HCT116 (cell line): ENCODE measurements around the gene SUSD3. TPM values are rescaled to one million over a fixed set of nuclear protein-coding genes. Genes with fewer than 3 reads are reported as not detected.

Source experiments
- ATAC-seq: fragments of 200-7000 bp; cut with Tn5 transposase; 2 replicates; pipeline ENCODE4 v1.9.1; 2020; ENCODE audit warnings: mild to moderate bottlenecking, moderate library complexity
- BruUV-seq: library from RNA; stranded (reverse); fragments of 400-500 nt; replicated peaks from 2 replicates; lab custom pipeline; 2021; lab: Mats Ljungman, UMichigan
- CTCF ChIA-PET: fragments of 300-600 bp; sonication (Branson Sonifier 250); formaldehyde crosslinking; loops from one replicate; lab custom pipeline; 2021; ENCODE audit warnings: antibody characterized with exemption; lab: Charles Lee
- POLR2A ChIA-PET: fragments of 300-600, 350-600 bp; sonication (Branson Sonifier 250); formaldehyde crosslinking; loops from one replicate; lab custom pipeline; 2021; ENCODE audit warnings: antibody characterized with exemption; lab: Charles Lee
- RAD21 ChIA-PET, 2 experiments: fragments of 300-600 bp; sonication (Branson Sonifier 250); formaldehyde crosslinking; loops; one replicate each; lab custom pipeline; 2023; ENCODE audit warnings: low total read pairs in 2 of 2; ENCODE audit not compliant: uncharacterized antibody in 2 of 2, unreplicated experiment in 2 of 2, low non-redundant PET in 1 of 2; lab: Charles Lee
- DNase-seq: peaks from one replicate; pipeline ENCODE4 v3.0.0-alpha.2; 2010; ENCODE audit warnings: low read depth, low spot score
- H2AFZ ChIP-seq: fragments of 200-600 bp; shearing (Covaris generic), sonication (generic); 2 replicates; pipeline ENCODE4 v1.6.1; 2017; ENCODE audit warnings: low read depth, mixed run types, mixed read lengths, antibody characterized with exemption, low read length; ENCODE audit not compliant: poor library complexity, severe bottlenecking
- H3K27ac ChIP-seq: 2 replicates; pipeline ENCODE4 v1.5.1; 2012; ENCODE audit warnings: low read depth, low read length
- H3K27me3 ChIP-seq: fragments of 200-600 bp; sonication (generic); 2 replicates; pipeline ENCODE4 v1.6.1; 2016; ENCODE audit warnings: mixed run types, low read length, mixed read lengths; ENCODE audit not compliant: insufficient read depth
- H3K36me3 ChIP-seq, 2 experiments: fragments of 200-500 bp in 1 of 2; fragments of 200-600 bp in 1 of 2; sonication (Bioruptor generic) in 1 of 2; sonication (generic) in 1 of 2; 2 replicates each; pipeline versions ENCODE4 v1.5.1 to v1.6.1; 2014 to 2016; ENCODE audit warnings: low read length in 2 of 2, inconsistent platforms in 1 of 2, mixed read lengths in 1 of 2, mixed run types in 1 of 2; ENCODE audit not compliant: insufficient read depth in 2 of 2, control insufficient read depth in 1 of 2
- H3K4me1 ChIP-seq, 2 experiments: fragments of 200-600 bp in 1 of 2; sonication (generic) in 1 of 2; 2 replicates each; pipeline versions ENCODE4 v1.5.1 to v1.6.1; 2012 to 2017; ENCODE audit warnings: low read length in 2 of 2, inconsistent platforms in 1 of 2, mild to moderate bottlenecking in 1 of 2, mixed read lengths in 1 of 2, mixed run types in 1 of 2, moderate library complexity in 1 of 2; ENCODE audit not compliant: insufficient read depth in 2 of 2, control insufficient read depth in 1 of 2
- H3K4me2 ChIP-seq: fragments of 200-600 bp; sonication (generic); 2 replicates; pipeline ENCODE4 v1.6.1; 2017; ENCODE audit warnings: mixed run types, low read length, mixed read lengths
- H3K4me3 ChIP-seq, 2 experiments: fragments of 200-600 bp in 1 of 2; sonication (generic) in 1 of 2; replicated peaks in 1 of 2; 2 replicates each; pipeline ENCODE4 v1.5.1; 2011 to 2016; ENCODE audit warnings: low read length in 2 of 2, control low read depth in 1 of 2, low read depth in 1 of 2, mild to moderate bottlenecking in 1 of 2, mixed read lengths in 1 of 2, mixed run types in 1 of 2
- H3K79me2 ChIP-seq: fragments of 200-600 bp; sonication (generic); 2 replicates; pipeline ENCODE4 v1.6.1; 2017; ENCODE audit warnings: mild to moderate bottlenecking, mixed run types, low read length, moderate library complexity, mixed read lengths; ENCODE audit not compliant: insufficient read depth
- H3K9ac ChIP-seq: fragments of 200-600 bp; sonication (generic); 2 replicates; pipeline ENCODE4 v1.6.1; 2016; ENCODE audit warnings: low read length, mixed read lengths
- H3K9me2 ChIP-seq: fragments of 200-600 bp; sonication (generic), shearing (Covaris generic); 2 replicates; pipeline ENCODE4 v1.6.1; 2017; ENCODE audit warnings: mixed run types, mild to moderate bottlenecking, moderate library complexity; ENCODE audit not compliant: insufficient read depth
- H3K9me3 ChIP-seq, 2 experiments: fragments of 200-500 bp in 1 of 2; fragments of 200-600 bp in 1 of 2; sonication (Bioruptor generic) in 1 of 2; sonication (generic) in 1 of 2; 2 replicates each; pipeline ENCODE4 v1.6.1; 2014 to 2017; ENCODE audit warnings: low read length in 2 of 2, mixed read lengths in 2 of 2, inconsistent platforms in 1 of 2, low read depth in 1 of 2, mild to moderate bottlenecking in 1 of 2, mixed run types in 1 of 2, moderate library complexity in 1 of 2; ENCODE audit not compliant: control insufficient read depth in 1 of 2, insufficient read depth in 1 of 2
- H4K20me1 ChIP-seq: fragments of 200-600 bp; sonication (generic), shearing (Covaris generic); 2 replicates; pipeline ENCODE4 v1.6.1; 2017; ENCODE audit warnings: mixed run types, mild to moderate bottlenecking, moderate library complexity; ENCODE audit not compliant: insufficient read depth
- CBX3 ChIP-seq: IDR thresholded peaks from 2 replicates; pipeline ENCODE4 v1.6.1; 2012; ENCODE audit warnings: low read depth
- EGR1 ChIP-seq: IDR thresholded peaks from 2 replicates; pipeline ENCODE4 v1.6.1; 2012; ENCODE audit warnings: low read depth
- ELF1 ChIP-seq: IDR thresholded peaks from 2 replicates; pipeline ENCODE4 v1.6.1; 2012; ENCODE audit warnings: low read depth, borderline replicate concordance
- EZH2 ChIP-seq: fragments of 200-600 bp; sonication (generic); IDR thresholded peaks from 2 replicates; pipeline ENCODE4 v1.6.1; 2017; ENCODE audit warnings: antibody characterized with exemption, mixed run types
- EZH2phosphoT487 ChIP-seq: fragments of 200-600 bp; IDR thresholded peaks from 2 replicates; pipeline ENCODE4 v1.6.1; 2018; ENCODE audit warnings: antibody characterized with exemption, borderline replicate concordance
- FOSL1 ChIP-seq: IDR thresholded peaks from 2 replicates; pipeline ENCODE4 v1.6.1; 2012; ENCODE audit warnings: low read depth
- JUND ChIP-seq: IDR thresholded peaks from 2 replicates; pipeline ENCODE4 v1.6.1; 2012
- POLR2A ChIP-seq: IDR thresholded peaks from 2 replicates; pipeline ENCODE4 v1.7.0; 2011; ENCODE audit warnings: borderline replicate concordance; ENCODE audit not compliant: insufficient read depth, insufficient read length; ENCODE audit errors: extremely low read depth
- POLR2AphosphoS5 ChIP-seq: IDR thresholded peaks from 2 replicates; pipeline ENCODE4 v1.6.1; 2011; ENCODE audit warnings: mild to moderate bottlenecking, low read depth, low read length, moderate library complexity
- SIN3A ChIP-seq: IDR thresholded peaks from 2 replicates; pipeline ENCODE4 v1.6.1; 2012; ENCODE audit warnings: low read depth
- SP1 ChIP-seq: IDR thresholded peaks from 2 replicates; pipeline ENCODE4 v1.6.1; 2012; ENCODE audit warnings: low read depth
- SRF ChIP-seq: IDR thresholded peaks from 2 replicates; pipeline ENCODE4 v1.6.1; 2012; ENCODE audit warnings: low read depth
- TCF7L2 ChIP-seq: IDR thresholded peaks from 2 replicates; pipeline ENCODE4 v1.7.0; 2011; ENCODE audit warnings: borderline replicate concordance, inconsistent platforms; ENCODE audit not compliant: insufficient read depth, insufficient read length; ENCODE audit errors: extremely low read depth
- YY1 ChIP-seq: IDR thresholded peaks from 2 replicates; pipeline ENCODE4 v1.6.1; 2011; ENCODE audit warnings: low read length, low read depth, moderate library complexity, mild to moderate bottlenecking; ENCODE audit not compliant: insufficient replicate concordance; ENCODE audit errors: extremely low read depth
- ZFX ChIP-seq: fragments of 450-650 bp; IDR thresholded peaks from 2 replicates; pipeline ENCODE4 v1.6.1; 2017
- ZNF274 ChIP-seq: fragments of 200-500 bp; sonication (Bioruptor generic); IDR thresholded peaks from 2 replicates; pipeline ENCODE4 v1.6.1; 2014; ENCODE audit warnings: mild to moderate bottlenecking, low read depth, low read length, inconsistent platforms
- intact Hi-C: fragments of 100-400 bp; cut with micrococcal nuclease; formaldehyde crosslinking; loops from 2 replicates; pipeline ENCODE4 v1.10.0; 2022
- total RNA-seq: library from RNA; stranded (reverse); gene quantifications from one replicate; pipeline ENCODE4 v1.2.1, GENCODE V29; 2021; ENCODE audit not compliant: unreplicated experiment

Gene SUSD3
- total RNA-seq, 1 experiment from 2014 or later, result 11.3 TPM

DNA sequence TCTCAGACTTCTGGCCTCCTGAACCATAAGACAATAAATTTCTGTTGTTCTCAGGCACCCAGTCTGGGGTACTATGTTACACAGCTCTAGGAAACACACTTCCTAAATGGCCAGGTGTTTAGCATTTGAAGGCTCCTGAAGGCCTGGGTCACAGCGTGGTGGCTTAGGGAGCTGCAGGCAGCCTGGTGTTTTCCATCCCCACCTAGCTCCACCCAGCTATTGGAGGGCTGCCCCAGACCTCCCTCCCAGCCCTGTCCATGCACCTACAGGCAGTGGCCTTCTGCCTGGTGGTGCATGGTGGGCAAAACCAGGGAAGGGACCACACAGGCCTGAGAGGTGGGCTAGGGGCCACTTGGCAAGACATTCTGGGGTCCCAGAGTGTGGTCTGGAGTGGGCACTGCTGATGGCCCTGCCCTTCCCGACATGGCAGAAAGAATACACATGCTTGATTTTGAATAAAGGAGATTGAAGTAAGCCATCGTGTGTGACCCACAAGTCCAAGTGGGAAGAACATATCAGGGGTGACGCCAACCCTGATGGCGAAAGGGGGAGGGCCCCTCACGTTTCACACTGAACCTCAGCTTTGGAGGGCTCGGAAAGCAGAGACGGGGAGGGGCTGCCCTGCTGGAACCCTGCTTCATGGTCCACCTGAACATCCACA, 1.3 kb upstream of the SUSD3 start:
- Histone ChIP-seq H3K9ac (no peak overlapping the region), H3K36me3 (no peaks in the 10 kb centered on the region), H3K79me2 (no peaks in the 10 kb centered on the region), H3K4me1 (peaks cover 14 to 38% of the 10 kb centered on the region in 2 experiments), H3K4me3 (no peak overlapping the region), H2AFZ (no peak overlapping the region), H3K4me2 (no peak overlapping the region), H3K27ac (no peak overlapping the region), H3K27me3 (no peaks in the 10 kb centered on the region), H3K9me3 (no peaks in the 10 kb centered on the region), H3K9me2 (no peaks in the 10 kb centered on the region), H4K20me1 (no peaks in the 10 kb centered on the region)
- POLR2A ChIA-PET, result no interaction called here
- BruUV-seq, result no TSS peak
- CTCF ChIA-PET, result no interaction called here
- TF ChIP-seq CBX3, result no peak
- TF ChIP-seq SP1, result no peak
- TF ChIP-seq SIN3A, result no peak
- TF ChIP-seq JUND, result no peak
- no peak for TF ChIP-seq POLR2AphosphoS5
- no peak for TF ChIP-seq ZFX
- TF ChIP-seq FOSL1, result no peak
- no peak for TF ChIP-seq EZH2phosphoT487
- TF ChIP-seq EZH2, result no peak
- TF ChIP-seq TCF7L2, result no peak
- TF ChIP-seq YY1, result no peak
- TF ChIP-seq EGR1, result no peak
- TF ChIP-seq POLR2A, result no peak
- TF ChIP-seq ZNF274, result no peak
- no peak for TF ChIP-seq SRF
- no peak for TF ChIP-seq ELF1
- RAD21 ChIA-PET, result no interaction called here
- intact Hi-C loops, result no loop called here
- ATAC-seq, result no peak
- DNase-seq, result no peak
